H1 (cell line): Measurements from ENCODE around the gene ENKD1. TPM values are rescaled to one million over a fixed set of nuclear protein-coding genes. Genes with fewer than 3 reads are reported as not detected.

Experiments
- CTCF ChIA-PET: fragments of 300-600 bp; sonication (Branson Sonifier 250); formaldehyde crosslinking; loops from one replicate; lab custom pipeline; 2021; ENCODE audit not compliant: partially characterized antibody; lab: Charles Lee
- POLR2A ChIA-PET: fragments of 300-600 bp; sonication (Branson Sonifier 250); formaldehyde crosslinking; loops from one replicate; lab custom pipeline; 2021; ENCODE audit warnings: inconsistent platforms; ENCODE audit not compliant: partially characterized antibody; lab: Charles Lee
- DNase-seq, 2 experiments: peaks; one replicate each; pipeline versions ENCODE4 v3.0.0 to v3.0.0-alpha.2; 2010 to 2022; ENCODE audit warnings: low spot score in 2 of 2, low read depth in 1 of 2, mixed read lengths in 1 of 2
- FAIRE-seq: peaks from 2 replicates; lab custom pipeline; 2011; peaks lifted over from hg19 to GRCh38; lab: Jason Lieb, UNC
- H2AFZ ChIP-seq: 2 replicates; pipeline ENCODE4 v1.8.1; 2012; ENCODE audit warnings: low read length, inconsistent platforms
- H2AK5ac ChIP-seq: 2 replicates; pipeline ENCODE4 v1.6.1; 2013; ENCODE audit warnings: low read depth, low read length
- H2BK120ac ChIP-seq: replicated peaks from 2 replicates; pipeline ENCODE3; 2013; ENCODE audit warnings: low read depth, low read length, inconsistent platforms
- H2BK12ac ChIP-seq: 2 replicates; pipeline ENCODE4 v1.6.1; 2013; ENCODE audit warnings: low read depth, low read length
- H2BK15ac ChIP-seq: 2 replicates; pipeline ENCODE4 v1.6.1; 2013; ENCODE audit warnings: low read length
- H2BK20ac ChIP-seq: 2 replicates; pipeline ENCODE4 v1.6.1; 2013; ENCODE audit warnings: low read length
- H2BK5ac ChIP-seq: 2 replicates; pipeline ENCODE4 v1.6.1; 2013; ENCODE audit warnings: low read depth, low read length
- H3K14ac ChIP-seq: 2 replicates; pipeline ENCODE4 v1.6.1; 2013; ENCODE audit warnings: inconsistent platforms; ENCODE audit not compliant: insufficient read length
- H3K18ac ChIP-seq: 2 replicates; pipeline ENCODE4 v1.6.1; 2013; ENCODE audit warnings: low read length; ENCODE audit errors: extremely low read depth
- H3K23ac ChIP-seq: 2 replicates; pipeline ENCODE4 v1.6.1; 2013; ENCODE audit warnings: inconsistent platforms; ENCODE audit not compliant: insufficient read length
- H3K23me2 ChIP-seq: 2 replicates; pipeline ENCODE4 v1.6.1; 2013; ENCODE audit warnings: low read depth, low read length
- H3K27ac ChIP-seq: 2 replicates; pipeline ENCODE4 v1.6.1; 2011; ENCODE audit warnings: low read depth, low read length, inconsistent platforms
- H3K27me3 ChIP-seq, 4 experiments: replicated peaks in 1 of 4; 1 replicate in 1 of 4; 2 replicates in 3 of 4; pipeline versions ENCODE4 v1.6.1 to v1.8.1; 2011 to 2013; ENCODE audit warnings: low read length in 3 of 4, mild to moderate bottlenecking in 3 of 4, inconsistent platforms in 2 of 4, mixed read lengths in 2 of 4, moderate library complexity in 1 of 4; ENCODE audit not compliant: control insufficient read depth in 3 of 4, insufficient read depth in 3 of 4; ENCODE audit errors: extremely low read depth in 1 of 4
- H3K36me3 ChIP-seq, 4 experiments: 2 replicates each; pipeline versions ENCODE4 v1.6.1 to v1.8.1; 2011 to 2013; ENCODE audit warnings: mild to moderate bottlenecking in 4 of 4, low read length in 3 of 4, moderate library complexity in 2 of 4, control low read depth in 1 of 4, inconsistent platforms in 1 of 4; ENCODE audit not compliant: insufficient read depth in 4 of 4, control insufficient read depth in 2 of 4
- H3K4ac ChIP-seq: replicated peaks from 2 replicates; pipeline ENCODE3; 2013; ENCODE audit warnings: low read length, low read depth, mixed read lengths, inconsistent platforms; ENCODE audit not compliant: insufficient read length
- H3K4me1 ChIP-seq, 4 experiments: replicated peaks in 1 of 4; 1 replicate in 1 of 4; 2 replicates in 3 of 4; pipeline versions ENCODE4 v1.6.1 to v1.8.1; 2011 to 2013; ENCODE audit warnings: low read length in 3 of 4, inconsistent platforms in 2 of 4, mixed read lengths in 1 of 4; ENCODE audit not compliant: insufficient read depth in 4 of 4, control insufficient read depth in 3 of 4
- H3K4me2 ChIP-seq, 2 experiments: 2 replicates each; pipeline versions ENCODE4 v1.6.1 to v1.8.1; 2011 to 2013; ENCODE audit warnings: low read depth in 2 of 2, low read length in 2 of 2, control low read depth in 1 of 2, inconsistent platforms in 1 of 2, mild to moderate bottlenecking in 1 of 2; ENCODE audit not compliant: insufficient read depth in 1 of 2
- H3K4me3 ChIP-seq, 4 experiments: fragments of 200-600, 300-600 bp in 1 of 4; sonication (generic), shearing (Covaris generic), sonication (Bioruptor Twin) in 1 of 4; 2 replicates each; pipeline versions ENCODE4 v1.5.1 to v1.8.1; 2011 to 2016; ENCODE audit warnings: low read length in 4 of 4, low read depth in 3 of 4, control low read depth in 2 of 4, inconsistent platforms in 2 of 4, mild to moderate bottlenecking in 2 of 4, mixed read lengths in 1 of 4, moderate library complexity in 1 of 4; ENCODE audit not compliant: insufficient read depth in 2 of 4; ENCODE audit errors: extremely low read depth in 1 of 4
- H3K56ac ChIP-seq: replicated peaks from 2 replicates; pipeline ENCODE3; 2013; ENCODE audit warnings: low read depth, mild to moderate bottlenecking, mixed read lengths, low read length, inconsistent platforms; ENCODE audit not compliant: insufficient read length
- H3K79me1 ChIP-seq: 2 replicates; pipeline ENCODE4 v1.6.1; 2013; ENCODE audit warnings: low read depth, low read length, control low read depth
- H3K79me2 ChIP-seq, 2 experiments: 2 replicates each; pipeline versions ENCODE4 v1.6.1 to v1.8.1; 2012 to 2013; ENCODE audit warnings: low read length in 2 of 2, mild to moderate bottlenecking in 2 of 2, inconsistent platforms in 1 of 2; ENCODE audit not compliant: insufficient read depth in 2 of 2, control insufficient read depth in 1 of 2
- H3K9ac ChIP-seq, 4 experiments: replicated peaks in 1 of 4; 1 replicate in 1 of 4; 2 replicates in 3 of 4; pipeline versions ENCODE4 v1.6.1 to v1.8.1; 2011 to 2013; ENCODE audit warnings: low read depth in 3 of 4, low read length in 3 of 4, control low read depth in 2 of 4, mild to moderate bottlenecking in 2 of 4, moderate library complexity in 2 of 4, inconsistent platforms in 1 of 4; ENCODE audit errors: extremely low read depth in 1 of 4
- H3K9me3 ChIP-seq, 2 experiments: 2 replicates each; pipeline versions ENCODE4 v1.6.1 to v1.8.1; 2012 to 2013; ENCODE audit warnings: mild to moderate bottlenecking in 2 of 2, moderate library complexity in 2 of 2, control low read depth in 1 of 2, inconsistent platforms in 1 of 2, low read depth in 1 of 2, low read length in 1 of 2, mixed read lengths in 1 of 2; ENCODE audit not compliant: insufficient read depth in 2 of 2
- H4K20me1 ChIP-seq, 2 experiments: replicated peaks in 1 of 2; 2 replicates each; pipeline versions ENCODE3 to v1.8.1; 2011 to 2013; ENCODE audit warnings: inconsistent platforms in 2 of 2, low read length in 2 of 2, mild to moderate bottlenecking in 1 of 2; ENCODE audit not compliant: insufficient read depth in 2 of 2, control insufficient read depth in 1 of 2
- H4K5ac ChIP-seq: 2 replicates; pipeline ENCODE4 v1.6.1; 2013; ENCODE audit warnings: low read length, low read depth, mixed read lengths, inconsistent platforms; ENCODE audit not compliant: insufficient read length
- H4K8ac ChIP-seq: 2 replicates; pipeline ENCODE4 v1.8.0; 2013; ENCODE audit warnings: mild to moderate bottlenecking, moderate library complexity, low read length, inconsistent platforms; ENCODE audit not compliant: insufficient read depth; ENCODE audit errors: extremely low read depth
- H4K91ac ChIP-seq: replicated peaks from 2 replicates; pipeline ENCODE3; 2013; ENCODE audit warnings: low read length, mixed read lengths, inconsistent platforms; ENCODE audit not compliant: insufficient read length
- RBBP5 ChIP-seq: IDR thresholded peaks from 2 replicates; pipeline ENCODE4 v1.7.1; 2012; ENCODE audit warnings: low read depth, mild to moderate bottlenecking, inconsistent platforms, low read length, moderate library complexity, borderline replicate concordance
- WGBS, 2 experiments: shearing (Covaris generic) in 1 of 2; methylation state at CpG; one replicate each; pipeline versions ENCODE4 v1.1.6 to v1.1.7; 2013 to 2015; ENCODE audit warnings: low lambda C conversion rate in 2 of 2, mixed read lengths in 2 of 2, inconsistent platforms in 1 of 2, low coverage in 1 of 2, missing lambda C conversion rate in 1 of 2; ENCODE audit not compliant: insufficient replicate concordance in 2 of 2, insufficient coverage in 1 of 2, insufficient read length in 1 of 2; ENCODE audit errors: extremely low coverage in 1 of 2, missing lambda C conversion rate in 1 of 2; 5-methylcytosine and 5-hydroxymethylcytosine counted together
- polyA plus RNA-seq, 7 experiments: library from polyadenylated mRNA; depleted of rRNA in 3 of 7; stranded (reverse) in 5 of 7; unstranded in 2 of 7; fragments of >200 nt in 5 of 7; fragments of 200-250 nt in 2 of 7; gene quantifications; 1 replicate in 5 of 7; 2 replicates in 1 of 7; 4 replicates in 1 of 7; pipeline versions ENCODE4 v1.2.1 to v1.2.3, GENCODE V29; 2011 to 2013; ENCODE audit warnings: missing spikeins in 2 of 7, mixed read lengths in 2 of 7
- total RNA-seq: library from RNA; stranded (reverse); fragmentation: NEBNext Ultra II Directional; extraction: Animal tissue kit (Norgen Biotek cat#: 25700); gene quantifications from 2 replicates; pipeline ENCODE4 v1.2.1, GENCODE V29; 2021

The ENKD1 gene
- total and polyA plus RNA-seq, 2 of the 8 experiments (the other 6 are each of a cell fraction or from before 2014, with no cell fraction given) = 12.9 to 16.1 TPM

GRCh38 chr16:67708368-67708771 lies 41.8 kb upstream of the ENKD1 start:
- Histone ChIP-seq H4K8ac (no peak overlapping the region), H4K91ac (no peak overlapping the region), H2AFZ (no peak overlapping the region), H3K36me3 (no peaks in the 10 kb centered on the region; a peak in 1 of 8 replicates), H2BK12ac (no peak overlapping the region; the same call in 1 of the 2 replicates), H2AK5ac (no peak overlapping the region), H3K79me1 (peaks cover 7% of the 10 kb centered on the region), H2BK120ac (no peak overlapping the region), H3K56ac (no peak overlapping the region), H3K4me1 (peaks cover 0 to 7% (median 3%) of the 10 kb centered on the region in 4 experiments; a peak in 2 of 7 replicates), H3K23me2 (no peaks in the 10 kb centered on the region), H3K9me3 (no peaks in the 10 kb centered on the region), H3K9ac (no peak overlapping the region), H3K79me2 (peaks cover 3 to 58% of the 10 kb centered on the region in 2 experiments; a peak in 3 of 4 replicates), H2BK5ac (no peak overlapping the region), H3K23ac (no peak overlapping the region), H3K14ac (no peak overlapping the region), H3K27me3 (no peaks in the 10 kb centered on the region), H3K27ac (no peak overlapping the region), H2BK15ac (no peak overlapping the region; the same call in 1 of the 2 replicates), H3K4ac (no peak overlapping the region), H2BK20ac (no peak overlapping the region), H4K20me1 (peaks cover 0 to 2% of the 10 kb centered on the region in 2 experiments), H4K5ac (no peak overlapping the region), H3K18ac (no peak overlapping the region), H3K4me3 (no peak overlapping the region), H3K4me2 (no peak overlapping the region)
- ChIA-PET POLR2A (interaction anchor here (3.3 kb wide), 1 partner anchor 11 kb away, joined by 16 read pairs; the partner anchor contains the start of gene GFOD2), CTCF (interaction anchor here (0.5 to 1.5 kb wide), 5 partner anchors 31 to 202 kb away, joined by 3 read pairs; no protein-coding TSS in a partner anchor)
- WGBS, 2 experiments = 88% methylated on average over 2 of the region's 2 CpGs; no CpG with 5 or more reads in 1 of the 2 experiments
- no peak for DNase-seq
- no peak for FAIRE-seq
- no peak for TF ChIP-seq RBBP5
